Mesothelial cell of epicardium (in vitro differentiated cells): ENCODE measurements around the gene SHB. TPM values are rescaled to one million over a fixed set of nuclear protein-coding genes. Genes with fewer than 3 reads are reported as not detected.

Experiments
- DNase-seq, 2 experiments: peaks; one replicate each; pipeline ENCODE4 v3.0.0; 2021; ENCODE audit warnings: low spot score in 2 of 2; ENCODE audit not compliant: unreplicated experiment in 2 of 2
- H3K27ac Mint-ChIP-seq: 2 replicates; pipeline ENCODE4 v1.8.0; 2021; ENCODE audit warnings: mixed read lengths
- H3K27me3 Mint-ChIP-seq: 2 replicates; pipeline ENCODE4 v1.8.0; 2021; ENCODE audit warnings: low read depth, mixed read lengths
- H3K36me3 Mint-ChIP-seq: 2 replicates; pipeline ENCODE4 v1.8.0; 2021; ENCODE audit warnings: mixed read lengths
- H3K4me1 Mint-ChIP-seq: 2 replicates; pipeline ENCODE4 v1.8.0; 2021; ENCODE audit warnings: mixed read lengths
- H3K4me3 Mint-ChIP-seq: 2 replicates; pipeline ENCODE4 v1.8.0; 2021; ENCODE audit warnings: mild to moderate bottlenecking, moderate library complexity, mixed read lengths
- H3K9me3 Mint-ChIP-seq: 2 replicates; pipeline ENCODE4 v1.8.0; 2021; ENCODE audit warnings: mixed read lengths
- total RNA-seq: library from RNA; stranded (reverse); gene quantifications from 3 replicates; pipeline ENCODE4 v1.2.1, GENCODE V29; 2021
- TF ChIP-seq, protein P1 (sequence below): fragments of 200-600 bp; sonication (generic); IDR thresholded peaks from one replicate; pipeline ENCODE4 v1.5.0; 2021; ENCODE audit warnings: antibody characterized with exemption; ENCODE audit not compliant: unreplicated experiment

SHB gene
- total RNA-seq, 1 donor from 2014 or later: 35.5 TPM

DNA sequence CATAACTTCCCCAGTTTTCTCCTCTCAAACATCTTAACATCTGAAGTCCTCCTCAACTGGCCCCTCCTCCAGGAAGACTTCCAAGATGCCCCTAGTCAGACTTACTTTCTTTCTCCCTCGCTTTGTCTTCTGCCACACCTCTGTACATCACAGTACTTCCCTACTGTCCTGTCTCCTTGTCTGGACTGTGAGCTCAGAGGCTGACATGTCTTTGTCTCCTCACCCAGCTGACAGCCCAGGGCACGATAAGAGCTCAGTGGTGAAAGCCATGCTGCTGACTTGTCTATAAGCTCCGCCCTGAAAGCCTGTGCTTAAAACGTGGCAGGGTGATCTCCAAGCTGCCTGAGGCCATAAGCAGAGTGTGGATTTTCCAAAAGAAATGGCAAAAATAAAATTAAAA lies 132.1 kb downstream of the SHB start:
- no peak overlapping the region for H3K4me3 Mint-ChIP-seq
- H3K27me3 Mint-ChIP-seq: no peaks in the 10 kb centered on the region
- DNase-seq: no peak
- H3K36me3 Mint-ChIP-seq: peaks cover 8% of the 10 kb centered on the region
- peaks cover 60% of the 10 kb centered on the region for H3K4me1 Mint-ChIP-seq
- TF ChIP-seq, protein P1, sequence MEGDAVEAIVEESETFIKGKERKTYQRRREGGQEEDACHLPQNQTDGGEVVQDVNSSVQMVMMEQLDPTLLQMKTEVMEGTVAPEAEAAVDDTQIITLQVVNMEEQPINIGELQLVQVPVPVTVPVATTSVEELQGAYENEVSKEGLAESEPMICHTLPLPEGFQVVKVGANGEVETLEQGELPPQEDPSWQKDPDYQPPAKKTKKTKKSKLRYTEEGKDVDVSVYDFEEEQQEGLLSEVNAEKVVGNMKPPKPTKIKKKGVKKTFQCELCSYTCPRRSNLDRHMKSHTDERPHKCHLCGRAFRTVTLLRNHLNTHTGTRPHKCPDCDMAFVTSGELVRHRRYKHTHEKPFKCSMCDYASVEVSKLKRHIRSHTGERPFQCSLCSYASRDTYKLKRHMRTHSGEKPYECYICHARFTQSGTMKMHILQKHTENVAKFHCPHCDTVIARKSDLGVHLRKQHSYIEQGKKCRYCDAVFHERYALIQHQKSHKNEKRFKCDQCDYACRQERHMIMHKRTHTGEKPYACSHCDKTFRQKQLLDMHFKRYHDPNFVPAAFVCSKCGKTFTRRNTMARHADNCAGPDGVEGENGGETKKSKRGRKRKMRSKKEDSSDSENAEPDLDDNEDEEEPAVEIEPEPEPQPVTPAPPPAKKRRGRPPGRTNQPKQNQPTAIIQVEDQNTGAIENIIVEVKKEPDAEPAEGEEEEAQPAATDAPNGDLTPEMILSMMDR: no peak
- peak overlapping the region; percentile 82 for H3K27ac Mint-ChIP-seq
- no peaks in the 10 kb centered on the region for H3K9me3 Mint-ChIP-seq

DNA sequence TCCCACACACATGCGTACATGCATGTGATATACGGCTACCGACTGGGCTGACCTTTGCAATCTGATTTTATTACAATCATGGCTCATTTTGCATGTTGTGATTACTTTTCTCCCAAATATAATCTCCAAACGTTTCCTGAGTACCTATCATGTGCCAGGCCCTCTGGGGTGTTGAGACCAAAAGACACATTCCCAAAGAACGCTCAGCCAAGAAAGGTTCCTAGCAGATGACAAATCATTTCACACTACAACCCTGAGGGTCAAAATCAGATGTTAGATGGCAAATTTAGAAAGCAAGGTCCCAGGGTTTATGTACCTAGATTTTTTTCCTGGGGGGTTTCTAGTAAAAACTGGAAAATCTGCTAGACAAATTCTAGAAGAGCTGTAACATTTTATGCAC lies 132.7 kb downstream of the SHB start:
- H3K4me3 Mint-ChIP-seq: no peak overlapping the region
- DNase-seq: no peak
- H3K9me3 Mint-ChIP-seq: peaks cover 3% of the 10 kb centered on the region
- peak overlapping the region; percentile 31 for H3K27ac Mint-ChIP-seq
- no peaks in the 10 kb centered on the region for H3K27me3 Mint-ChIP-seq
- TF ChIP-seq, protein P1: no peak
- peaks cover 55% of the 10 kb centered on the region for H3K4me1 Mint-ChIP-seq
- peaks cover 12% of the 10 kb centered on the region for H3K36me3 Mint-ChIP-seq

DNA sequence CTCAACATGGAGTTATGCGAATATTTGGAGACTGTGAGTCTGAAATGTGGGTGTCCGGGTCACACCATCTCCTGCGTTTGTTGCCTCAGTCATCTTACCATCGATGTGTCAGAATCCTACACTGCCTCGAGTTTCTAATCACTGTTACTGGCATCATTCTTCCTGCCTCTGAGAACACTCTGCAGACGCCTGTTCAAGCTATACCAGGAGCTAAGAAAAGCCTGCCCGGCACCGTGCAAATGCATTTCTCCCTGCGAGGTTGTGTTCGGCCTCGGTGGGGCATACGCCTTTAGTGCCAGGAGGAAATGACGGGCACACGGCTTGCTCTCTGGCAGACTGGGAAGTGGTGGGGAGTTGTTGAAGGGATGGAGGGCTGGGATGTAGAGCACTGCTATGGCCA lies 133.9 kb downstream of the SHB start:
- Mint-ChIP-seq H3K27ac (peak overlapping the region; percentile 11), H3K36me3 (peaks cover 21% of the 10 kb centered on the region), H3K27me3 (no peaks in the 10 kb centered on the region), H3K4me1 (peaks cover 45% of the 10 kb centered on the region), H3K4me3 (no peak overlapping the region), H3K9me3 (peaks cover 13% of the 10 kb centered on the region)
- TF ChIP-seq, protein P1: no peak
- DNase-seq: no peak

DNA sequence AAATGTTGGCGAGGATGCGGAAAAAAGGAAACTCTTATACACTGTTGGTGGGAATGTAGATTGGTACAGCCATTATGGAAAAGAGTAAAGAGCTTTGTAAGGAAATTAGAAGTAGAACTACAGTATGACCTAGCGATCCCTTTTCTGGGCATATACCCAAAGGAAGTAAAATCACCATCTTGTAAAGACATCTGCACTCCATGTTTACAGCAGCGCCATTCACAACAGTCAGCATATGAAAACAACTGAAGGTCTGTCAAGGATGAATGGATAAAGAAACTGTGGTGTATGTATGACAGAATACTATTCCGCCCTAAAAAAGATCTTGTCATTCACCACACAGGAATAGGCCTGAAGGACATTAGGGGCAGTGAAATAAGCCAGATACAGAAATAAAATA lies 137.4 kb downstream of the SHB start:
- no peak for DNase-seq
- H3K27ac Mint-ChIP-seq: no peak overlapping the region
- peaks cover 17% of the 10 kb centered on the region for H3K4me1 Mint-ChIP-seq
- H3K9me3 Mint-ChIP-seq: peaks cover 13% of the 10 kb centered on the region
- no peak overlapping the region for H3K4me3 Mint-ChIP-seq
- H3K36me3 Mint-ChIP-seq: peaks cover 27% of the 10 kb centered on the region
- TF ChIP-seq, protein P1: no peak
- H3K27me3 Mint-ChIP-seq: no peaks in the 10 kb centered on the region

DNA sequence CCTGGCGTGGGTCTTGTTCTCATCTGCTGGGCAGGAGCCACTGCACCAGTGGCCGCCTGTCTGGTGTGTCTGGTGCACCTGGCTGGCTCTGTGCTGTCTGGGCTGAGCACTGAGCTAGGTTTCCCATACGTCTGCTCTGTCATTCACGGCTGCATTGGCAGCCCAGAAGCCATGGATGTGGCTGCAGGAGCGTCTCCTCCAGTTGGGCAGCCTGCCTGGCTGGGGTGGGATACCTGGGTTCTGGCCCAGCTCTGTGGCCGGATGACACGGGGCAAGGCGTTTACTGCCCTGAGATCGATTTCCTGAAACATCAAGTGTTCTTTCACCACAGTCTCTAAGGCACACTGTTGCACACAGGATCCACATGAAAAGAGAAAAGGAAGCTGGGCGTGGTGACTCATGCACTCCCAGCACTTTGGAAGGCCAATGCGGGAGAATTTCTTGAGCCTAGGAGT lies 139.6 kb downstream of the SHB start:
- H3K4me1 Mint-ChIP-seq: peaks cover 7% of the 10 kb centered on the region
- peaks cover 13% of the 10 kb centered on the region for H3K9me3 Mint-ChIP-seq
- no peaks in the 10 kb centered on the region for H3K27me3 Mint-ChIP-seq
- no peak for DNase-seq
- TF ChIP-seq, protein P1: no peak
- peaks cover 25% of the 10 kb centered on the region for H3K36me3 Mint-ChIP-seq
- H3K4me3 Mint-ChIP-seq: no peak overlapping the region
- no peak overlapping the region for H3K27ac Mint-ChIP-seq
